MM.1S (cell line): ENCODE results near the gene PTRH1.

Experiments
- CTCF ChIP-seq: fragments of 300-600 bp; sonication (generic); IDR thresholded peaks from 2 replicates; pipeline ENCODE4 v1.5.1; 2016; ENCODE audit warnings: antibody characterized with exemption, low read length, mixed read lengths
- EZH2 ChIP-seq: fragments of 300-600 bp; sonication (generic); optimal IDR thresholded peaks from 2 replicates; pipeline ENCODE3; 2017; ENCODE audit warnings: low read depth, mild to moderate bottlenecking, antibody characterized with exemption, low read length, mixed read lengths
- EZH2phosphoT487 ChIP-seq: fragments of 300-600 bp; sonication (generic); IDR thresholded peaks from 2 replicates; pipeline ENCODE4 v1.6.1; 2018; ENCODE audit warnings: antibody characterized with exemption, low read length

- TF ChIP-seq CTCF, result no peak
- no peak for TF ChIP-seq EZH2
- no peak for TF ChIP-seq EZH2phosphoT487
Observed at GRCh38 chr9:127762111-127762676, 46.7 kb upstream of the PTRH1 start.
